Measurements from ENCODE around the gene IL24. TPM values are rescaled to one million over a fixed set of nuclear protein-coding genes. Genes with fewer than 3 reads are reported as not detected.

Gene IL24
- total RNA-seq, 4 donors from 2014 or later, result not detected

DNA sequence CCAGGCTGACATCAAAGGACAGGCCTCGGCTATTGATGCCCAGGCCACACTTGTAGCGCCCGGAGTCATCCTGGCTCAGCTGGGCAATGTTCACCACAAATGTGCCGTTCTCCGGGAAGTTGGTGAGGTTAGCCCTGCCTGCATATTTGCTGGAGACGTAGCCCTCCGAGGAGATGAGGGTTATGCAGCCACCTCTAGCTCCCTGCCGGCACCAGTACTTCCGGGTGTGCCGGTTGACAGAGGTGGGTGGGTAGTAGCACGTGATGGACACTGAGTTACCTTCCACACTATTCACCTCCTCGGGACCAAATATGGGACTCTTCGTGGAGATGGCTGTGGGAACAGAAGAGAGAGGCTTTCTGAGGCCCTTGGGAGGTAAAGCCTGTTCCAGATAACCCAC is 41.9 kb downstream of the IL24 start:
- H3K4me3 ChIP-seq, result no peak overlapping the region
- H3K4me1 ChIP-seq, result no peaks in the 10 kb centered on the region
- no peaks in the 10 kb centered on the region for H3K9me3 ChIP-seq
- no peaks in the 10 kb centered on the region for H3K36me3 ChIP-seq
- no peaks in the 10 kb centered on the region for H3K27me3 ChIP-seq
- no peak for DNase-seq
- TF ChIP-seq, protein P1, sequence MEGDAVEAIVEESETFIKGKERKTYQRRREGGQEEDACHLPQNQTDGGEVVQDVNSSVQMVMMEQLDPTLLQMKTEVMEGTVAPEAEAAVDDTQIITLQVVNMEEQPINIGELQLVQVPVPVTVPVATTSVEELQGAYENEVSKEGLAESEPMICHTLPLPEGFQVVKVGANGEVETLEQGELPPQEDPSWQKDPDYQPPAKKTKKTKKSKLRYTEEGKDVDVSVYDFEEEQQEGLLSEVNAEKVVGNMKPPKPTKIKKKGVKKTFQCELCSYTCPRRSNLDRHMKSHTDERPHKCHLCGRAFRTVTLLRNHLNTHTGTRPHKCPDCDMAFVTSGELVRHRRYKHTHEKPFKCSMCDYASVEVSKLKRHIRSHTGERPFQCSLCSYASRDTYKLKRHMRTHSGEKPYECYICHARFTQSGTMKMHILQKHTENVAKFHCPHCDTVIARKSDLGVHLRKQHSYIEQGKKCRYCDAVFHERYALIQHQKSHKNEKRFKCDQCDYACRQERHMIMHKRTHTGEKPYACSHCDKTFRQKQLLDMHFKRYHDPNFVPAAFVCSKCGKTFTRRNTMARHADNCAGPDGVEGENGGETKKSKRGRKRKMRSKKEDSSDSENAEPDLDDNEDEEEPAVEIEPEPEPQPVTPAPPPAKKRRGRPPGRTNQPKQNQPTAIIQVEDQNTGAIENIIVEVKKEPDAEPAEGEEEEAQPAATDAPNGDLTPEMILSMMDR (IDR thresholded peaks at IDR 0.05), result no peak
- TF ChIP-seq POLR2A (IDR thresholded peaks at IDR 0.05), result no peak
- intact Hi-C loops (cut with DNase I; ENCODE audit: low total_unique reads), result no loop called here
- no peak overlapping the region for H3K27ac ChIP-seq

- Histone ChIP-seq H3K27ac (no peak overlapping the region), H3K4me1 (no peaks in the 10 kb centered on the region), H3K36me3 (no peaks in the 10 kb centered on the region), H3K27me3 (no peaks in the 10 kb centered on the region), H3K4me3 (no peak overlapping the region), H3K9me3 (no peaks in the 10 kb centered on the region)
- TF ChIP-seq, protein P1 (IDR thresholded peaks at IDR 0.05), result no peak
- no peak for TF ChIP-seq POLR2A (IDR thresholded peaks at IDR 0.05)
- no peak for DNase-seq
- intact Hi-C loops (cut with DNase I; ENCODE audit: low total_unique reads), result no loop called here
These were observed 42.8 kb downstream of the IL24 start for GRCh38 chr1:206939841-206940587.

GRCh38 chr1:206940588-206940936 is 43.3 kb downstream of the IL24 start:
- intact Hi-C loops (cut with DNase I; ENCODE audit: low total_unique reads), result no loop called here
- Histone ChIP-seq H3K4me3 (no peak overlapping the region), H3K27me3 (no peaks in the 10 kb centered on the region), H3K4me1 (no peaks in the 10 kb centered on the region), H3K9me3 (no peaks in the 10 kb centered on the region), H3K36me3 (no peaks in the 10 kb centered on the region), H3K27ac (no peak overlapping the region)
- DNase-seq, result no peak
- TF ChIP-seq, protein P1 (IDR thresholded peaks at IDR 0.05), result no peak
- TF ChIP-seq POLR2A (IDR thresholded peaks at IDR 0.05), result no peak

- Histone ChIP-seq H3K36me3 (no peaks in the 10 kb centered on the region), H3K9me3 (no peaks in the 10 kb centered on the region), H3K4me3 (no peak overlapping the region), H3K27me3 (no peaks in the 10 kb centered on the region), H3K4me1 (no peaks in the 10 kb centered on the region), H3K27ac (no peak overlapping the region)
- intact Hi-C loops (cut with DNase I; ENCODE audit: low total_unique reads), result no loop called here
- DNase-seq, result no peak
- TF ChIP-seq, protein P1 (IDR thresholded peaks at IDR 0.05), result no peak
- no peak for TF ChIP-seq POLR2A (IDR thresholded peaks at IDR 0.05)
These were observed 44.6 kb downstream of the IL24 start for GRCh38 chr1:206941766-206942418.

- intact Hi-C loops (cut with DNase I; ENCODE audit: low total_unique reads), result no loop called here
- no peak overlapping the region for H3K27ac ChIP-seq
These were observed 47.5 kb downstream of the IL24 start for GRCh38 chr1:206944703-206945102.

More at GRCh38 chr1:206944703-206945102, 47.5 kb downstream of the IL24 start:
- Histone ChIP-seq H3K9me3 (no peaks in the 10 kb centered on the region), H3K4me3 (no peak overlapping the region), H3K27me3 (no peaks in the 10 kb centered on the region), H3K4me1 (no peaks in the 10 kb centered on the region), H3K36me3 (no peaks in the 10 kb centered on the region)
- TF ChIP-seq POLR2A (IDR thresholded peaks at IDR 0.05), result no peak
- TF ChIP-seq, protein P1 (IDR thresholded peaks at IDR 0.05), result no peak
- DNase-seq, result no peak

Measured in uterus (tissue), 4 donors.